Transverse colon (tissue), 4 donors: ENCODE data around the gene CANX. TPM values are rescaled to one million over a fixed set of nuclear protein-coding genes. Genes with fewer than 3 reads are reported as not detected.
"Not testable (repeated sequence)": the region's sequence is repeated elsewhere in the genome, so short reads cannot be mapped to it uniquely, and the experiment has no call there.

Source experiments
- DNase-seq: peaks from one replicate; pipeline ENCODE4 v3.0.0-alpha.2; 2019
- H3K27ac ChIP-seq, 4 donors: fragments of 200-600 bp; sonication (generic); 2 replicates each; pipeline ENCODE4 v1.5.1; 2016 to 2018; ENCODE audit warnings: inconsistent platforms in 4 of 4
- H3K27me3 ChIP-seq: fragments of 200-600 bp; sonication (generic); 2 replicates; pipeline ENCODE4 v1.5.1; 2017; ENCODE audit warnings: inconsistent platforms
- H3K36me3 ChIP-seq, 4 donors: fragments of 200-600 bp; sonication (generic); 2 replicates each; pipeline ENCODE4 v1.5.1; 2017 to 2019; ENCODE audit warnings: inconsistent platforms in 4 of 4
- H3K4me1 ChIP-seq, 4 donors: fragments of 200-600 bp; sonication (generic); 2 replicates each; pipeline ENCODE4 v1.5.1; 2017 to 2020; ENCODE audit warnings: inconsistent platforms in 4 of 4
- H3K4me3 ChIP-seq, 4 donors: fragments of 200-600 bp; sonication (generic); 1 replicate in 1 of 4; 2 replicates in 3 of 4; pipeline versions ENCODE4 v1.5.1 to v1.6.1; 2017 to 2019; ENCODE audit warnings: inconsistent platforms in 4 of 4
- H3K9me3 ChIP-seq, 2 donors: fragments of 200-600 bp; sonication (generic); 2 replicates each; pipeline ENCODE4 v1.5.1; 2017 to 2019; ENCODE audit warnings: inconsistent platforms in 2 of 2
- POLR2A ChIP-seq: fragments of 450-650 bp; IDR thresholded peaks from one replicate; pipeline ENCODE4 v1.6.1; 2016; ENCODE audit warnings: antibody characterized with exemption, mild to moderate bottlenecking, moderate library complexity
- POLR2AphosphoS5 ChIP-seq, 3 donors: sonication (generic); formaldehyde crosslinking; IDR thresholded peaks; one replicate each; pipeline ENCODE4 v1.6.1; 2016; ENCODE audit warnings: antibody characterized with exemption in 3 of 3
- WGBS, 2 donors: methylation state at CpG; one replicate each; pipeline ENCODE4 v1.1.5; 2018; ENCODE audit warnings: low coverage in 1 of 2; 5-methylcytosine and 5-hydroxymethylcytosine counted together
- in situ Hi-C, 4 donors: fragments of 200-750 bp; cut with MboI; loops; one replicate each; pipeline versions ENCODE4 v1.15.0 to v1.15.1; 2017; ENCODE audit warnings: low sequenced_read_pairs in 3 of 4, low pct_ligation_motif_present in 1 of 4, low pct_unique_long_range_greater_than_20kb in 1 of 4
- intact Hi-C: fragments of 100-400 bp; cut with DNase I; formaldehyde crosslinking; loops from one replicate; pipeline ENCODE4 v1.15.1; 2023; ENCODE audit warnings: low total_unique reads
- total RNA-seq, 4 donors: library from RNA; depleted of rRNA; stranded (reverse); fragments of >200 nt; gene quantifications; one replicate each; pipeline ENCODE4 v1.1.0, GENCODE V29; 2016
- TF ChIP-seq, protein P1 (sequence below), 5 experiments: fragments of 200-600 bp in 3 of 5; fragments of 450-650 bp in 2 of 5; sonication (generic) in 3 of 5; IDR thresholded peaks; 1 replicate in 2 of 5; 2 replicates in 3 of 5; pipeline ENCODE4 v1.5.1; 2016 to 2017; ENCODE audit warnings: antibody characterized with exemption in 5 of 5, inconsistent platforms in 3 of 5, mild to moderate bottlenecking in 2 of 5, moderate library complexity in 1 of 5

Gene CANX, protein sequence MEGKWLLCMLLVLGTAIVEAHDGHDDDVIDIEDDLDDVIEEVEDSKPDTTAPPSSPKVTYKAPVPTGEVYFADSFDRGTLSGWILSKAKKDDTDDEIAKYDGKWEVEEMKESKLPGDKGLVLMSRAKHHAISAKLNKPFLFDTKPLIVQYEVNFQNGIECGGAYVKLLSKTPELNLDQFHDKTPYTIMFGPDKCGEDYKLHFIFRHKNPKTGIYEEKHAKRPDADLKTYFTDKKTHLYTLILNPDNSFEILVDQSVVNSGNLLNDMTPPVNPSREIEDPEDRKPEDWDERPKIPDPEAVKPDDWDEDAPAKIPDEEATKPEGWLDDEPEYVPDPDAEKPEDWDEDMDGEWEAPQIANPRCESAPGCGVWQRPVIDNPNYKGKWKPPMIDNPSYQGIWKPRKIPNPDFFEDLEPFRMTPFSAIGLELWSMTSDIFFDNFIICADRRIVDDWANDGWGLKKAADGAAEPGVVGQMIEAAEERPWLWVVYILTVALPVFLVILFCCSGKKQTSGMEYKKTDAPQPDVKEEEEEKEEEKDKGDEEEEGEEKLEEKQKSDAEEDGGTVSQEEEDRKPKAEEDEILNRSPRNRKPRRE
- total RNA-seq: 100 to 1,000 TPM; 124 to 398 (median 270) TPM

DNA sequence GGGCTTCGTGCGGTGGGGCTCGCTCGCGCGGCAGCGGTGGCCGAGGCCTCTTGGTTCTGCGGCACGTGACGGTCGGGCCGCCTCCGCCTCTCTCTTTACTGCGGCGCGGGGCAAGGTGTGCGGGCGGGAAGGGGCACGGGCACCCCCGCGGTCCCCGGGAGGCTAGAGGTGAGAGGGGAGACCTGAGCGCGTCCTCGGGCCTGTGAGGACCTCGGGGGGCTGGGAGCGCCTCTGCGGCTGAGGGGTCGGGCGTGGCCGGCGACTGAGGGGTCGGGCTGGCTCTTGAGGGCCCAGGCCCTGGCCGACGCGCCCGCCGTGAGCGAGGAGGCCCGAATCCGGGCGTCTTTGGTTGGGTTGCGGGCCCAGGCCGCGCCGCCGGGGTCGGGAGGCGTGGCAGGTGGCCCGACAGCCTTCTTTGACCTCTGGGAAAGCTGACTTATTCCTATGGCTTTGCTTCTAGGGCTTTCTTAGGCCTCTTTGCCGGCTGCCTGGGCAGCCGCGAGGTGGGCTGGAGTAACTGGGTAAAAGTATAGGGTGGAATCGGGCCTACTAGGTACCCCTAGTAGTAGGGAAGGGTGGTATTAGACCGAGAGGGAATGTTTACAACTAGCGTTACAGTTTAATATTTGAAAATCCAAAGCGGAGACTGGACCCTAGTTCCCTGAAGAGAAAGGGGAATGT is at the start of gene CANX:
Gene CANX, plus strand, starts transcription at position 33 of the 681 bp plus-strand sequence. CDS start 6,715 bp downstream, outside the sequence.
- intact Hi-C loops (no loop called here), in situ Hi-C loops (no loop called here)
- Histone ChIP-seq H3K36me3 (no peaks in the 10 kb centered on the region), H3K27me3 (no peaks in the 10 kb centered on the region), H3K9me3 (no peaks in the 10 kb centered on the region), H3K4me1 (peaks cover 17 to 42% (median 39%) of the 10 kb centered on the region in 4 donors), H3K27ac (peak within 1 kb of the TSS; percentile 98 to 100 (median 99)), H3K4me3 (peak within 1 kb of the TSS; percentile 83 to 100 (median 94))
- 0% methylated on average over 20 of the region's 58 CpGs; no CpG with 5 or more reads in 1 of the 2 donors for WGBS, 2 donors
- peak; percentile 87 for TF ChIP-seq POLR2A
- peak; percentile 92 to 97 (median 95) for TF ChIP-seq POLR2AphosphoS5 (IDR thresholded peaks at IDR 0.05)
- TF ChIP-seq, protein P1, sequence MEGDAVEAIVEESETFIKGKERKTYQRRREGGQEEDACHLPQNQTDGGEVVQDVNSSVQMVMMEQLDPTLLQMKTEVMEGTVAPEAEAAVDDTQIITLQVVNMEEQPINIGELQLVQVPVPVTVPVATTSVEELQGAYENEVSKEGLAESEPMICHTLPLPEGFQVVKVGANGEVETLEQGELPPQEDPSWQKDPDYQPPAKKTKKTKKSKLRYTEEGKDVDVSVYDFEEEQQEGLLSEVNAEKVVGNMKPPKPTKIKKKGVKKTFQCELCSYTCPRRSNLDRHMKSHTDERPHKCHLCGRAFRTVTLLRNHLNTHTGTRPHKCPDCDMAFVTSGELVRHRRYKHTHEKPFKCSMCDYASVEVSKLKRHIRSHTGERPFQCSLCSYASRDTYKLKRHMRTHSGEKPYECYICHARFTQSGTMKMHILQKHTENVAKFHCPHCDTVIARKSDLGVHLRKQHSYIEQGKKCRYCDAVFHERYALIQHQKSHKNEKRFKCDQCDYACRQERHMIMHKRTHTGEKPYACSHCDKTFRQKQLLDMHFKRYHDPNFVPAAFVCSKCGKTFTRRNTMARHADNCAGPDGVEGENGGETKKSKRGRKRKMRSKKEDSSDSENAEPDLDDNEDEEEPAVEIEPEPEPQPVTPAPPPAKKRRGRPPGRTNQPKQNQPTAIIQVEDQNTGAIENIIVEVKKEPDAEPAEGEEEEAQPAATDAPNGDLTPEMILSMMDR (IDR thresholded peaks at IDR 0.05): no peak
- no peak for DNase-seq

DNA sequence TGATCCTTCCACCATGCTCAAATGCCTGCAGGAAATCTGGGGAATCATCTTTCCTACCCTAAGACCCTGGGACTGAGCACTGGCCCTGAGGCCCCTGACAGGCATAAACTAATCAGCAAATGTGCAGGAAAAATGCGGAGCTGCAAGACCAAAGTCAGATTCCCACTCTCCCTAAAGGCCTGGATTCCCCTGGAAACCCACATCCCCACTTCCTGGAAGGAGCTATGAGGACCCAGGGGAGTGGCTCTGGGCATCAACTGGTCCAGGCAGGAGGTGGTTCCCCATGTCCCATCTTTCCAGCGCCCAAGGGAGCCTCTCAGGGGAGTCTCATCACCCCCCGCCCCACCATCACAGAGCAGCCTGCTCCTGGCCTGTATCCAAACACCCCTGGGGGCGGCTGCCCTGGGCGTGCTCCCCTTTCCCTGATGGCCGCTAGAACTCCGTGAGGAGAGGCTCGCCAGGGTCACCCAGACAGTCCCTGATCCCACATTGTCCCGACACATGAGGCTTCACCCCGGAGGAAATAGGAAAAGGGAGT is 49.5 kb upstream of the CANX start:
- H3K27me3 ChIP-seq, H3K36me3 ChIP-seq, in situ Hi-C loops, DNase-seq, H3K4me3 ChIP-seq, H3K27ac ChIP-seq, H3K9me3 ChIP-seq, intact Hi-C loops, H3K4me1 ChIP-seq: not testable (repeated sequence)
- 84% methylated on average over 10 of the region's 10 CpGs; no CpG with 5 or more reads in 1 of the 2 donors for WGBS, 2 donors

DNA sequence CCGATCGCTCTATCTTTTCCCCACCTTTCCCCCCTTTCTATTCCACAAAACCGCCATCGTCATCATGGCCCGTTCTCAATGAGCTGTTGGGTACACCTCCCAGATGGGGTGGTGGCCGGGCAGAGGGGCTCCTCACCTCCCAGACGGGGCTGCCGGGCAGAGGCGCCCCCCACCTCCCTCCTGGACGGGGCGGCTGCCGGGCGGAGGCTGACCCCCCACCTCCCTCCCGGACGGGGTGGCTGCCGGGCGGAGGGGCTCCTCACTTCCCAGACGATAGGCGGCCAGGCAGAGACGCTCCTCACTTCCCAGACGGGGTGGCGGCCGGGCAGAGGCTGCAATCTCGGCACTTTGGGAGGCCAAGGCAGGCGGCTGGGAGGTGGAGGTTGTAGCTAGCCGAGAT is 48.5 kb upstream of the CANX start:
- intact Hi-C loops, H3K9me3 ChIP-seq, in situ Hi-C loops, DNase-seq, H3K4me3 ChIP-seq, H3K4me1 ChIP-seq, H3K36me3 ChIP-seq, H3K27ac ChIP-seq, H3K27me3 ChIP-seq: not testable (repeated sequence)
- WGBS, 2 donors: 89 to 100% methylated on average over 2 to 20 of the region's 26 CpGs

DNA sequence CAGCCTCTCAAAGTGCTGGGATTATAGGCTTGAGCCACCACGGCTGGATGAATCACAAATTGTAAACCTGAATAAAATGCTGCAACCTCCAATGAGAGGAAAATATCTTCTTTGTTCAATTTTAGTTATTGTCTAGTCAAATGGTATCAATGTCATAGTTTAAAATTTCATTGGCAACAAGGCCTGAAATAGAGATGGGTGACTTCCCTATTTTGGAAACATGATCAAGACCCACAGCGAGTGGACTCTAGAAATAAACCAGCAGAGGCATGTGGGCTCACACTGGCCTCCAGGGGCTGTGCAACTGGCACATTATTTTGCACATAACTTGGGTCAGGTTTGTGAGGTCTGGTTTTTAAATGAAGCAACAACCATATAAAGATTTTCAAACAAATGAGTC is 45.6 kb upstream of the CANX start:
- H3K4me3 ChIP-seq, H3K27ac ChIP-seq, DNase-seq, H3K27me3 ChIP-seq, H3K36me3 ChIP-seq, H3K4me1 ChIP-seq, H3K9me3 ChIP-seq, intact Hi-C loops, in situ Hi-C loops: not testable (repeated sequence)
- WGBS, 2 donors: 54% methylated on average over 2 of the region's 2 CpGs; no CpG with 5 or more reads in 1 of the 2 donors

DNA sequence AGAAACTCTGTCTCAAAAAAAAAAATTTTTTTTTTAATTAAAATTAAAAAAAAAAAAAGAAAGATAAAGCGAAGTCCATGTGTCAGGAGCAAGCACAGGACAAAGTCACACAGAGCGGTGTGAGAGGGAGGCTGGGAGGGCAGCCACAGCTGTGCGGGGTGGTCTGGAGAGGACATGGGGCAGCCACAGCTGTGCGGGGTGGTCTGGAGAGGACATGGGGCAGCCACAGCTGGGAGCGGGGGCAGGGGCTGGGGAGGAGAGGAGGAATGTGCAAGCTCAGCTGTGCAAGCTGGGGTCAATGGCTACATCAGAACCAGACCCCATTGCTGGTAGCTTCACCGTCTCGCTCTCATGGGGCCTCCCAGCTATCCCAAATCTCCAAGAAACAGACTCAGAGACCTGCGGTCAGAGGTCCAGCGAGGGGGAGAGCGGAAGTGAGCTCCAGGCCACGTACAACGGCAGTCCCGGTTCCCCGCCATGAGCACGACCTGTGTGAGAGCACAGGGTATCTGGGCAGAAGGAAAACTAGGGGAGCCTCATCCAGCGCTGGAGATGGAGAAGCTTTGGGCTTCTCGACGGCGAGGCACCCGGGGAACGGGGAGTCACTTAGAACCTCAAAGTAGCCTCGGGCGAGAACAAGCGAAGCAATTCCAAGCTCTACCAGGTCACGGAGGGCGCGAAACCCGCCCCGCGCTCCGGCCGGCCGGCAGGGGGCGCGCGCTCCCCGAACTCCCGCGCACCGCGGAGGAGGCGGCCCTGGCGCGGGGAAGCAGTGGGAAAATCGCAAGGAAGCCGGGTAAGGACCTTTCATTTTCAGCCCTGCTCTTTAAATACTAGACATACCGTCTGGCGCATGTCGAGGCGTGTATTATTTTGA is 41.2 kb upstream of the CANX start:
- peak; percentile 33 for DNase-seq
- WGBS, 2 donors: 21 to 83% methylated on average over 1 to 16 of the region's 50 CpGs
- H3K4me1 ChIP-seq, H3K27me3 ChIP-seq, in situ Hi-C loops, intact Hi-C loops, H3K36me3 ChIP-seq, H3K9me3 ChIP-seq: not testable (repeated sequence)
- peak overlapping the region in 1 of 4 donors; percentile 20 for H3K4me3 ChIP-seq
- peak overlapping the region in 2 of 4 donors; percentile 53 to 69 for H3K27ac ChIP-seq

DNA sequence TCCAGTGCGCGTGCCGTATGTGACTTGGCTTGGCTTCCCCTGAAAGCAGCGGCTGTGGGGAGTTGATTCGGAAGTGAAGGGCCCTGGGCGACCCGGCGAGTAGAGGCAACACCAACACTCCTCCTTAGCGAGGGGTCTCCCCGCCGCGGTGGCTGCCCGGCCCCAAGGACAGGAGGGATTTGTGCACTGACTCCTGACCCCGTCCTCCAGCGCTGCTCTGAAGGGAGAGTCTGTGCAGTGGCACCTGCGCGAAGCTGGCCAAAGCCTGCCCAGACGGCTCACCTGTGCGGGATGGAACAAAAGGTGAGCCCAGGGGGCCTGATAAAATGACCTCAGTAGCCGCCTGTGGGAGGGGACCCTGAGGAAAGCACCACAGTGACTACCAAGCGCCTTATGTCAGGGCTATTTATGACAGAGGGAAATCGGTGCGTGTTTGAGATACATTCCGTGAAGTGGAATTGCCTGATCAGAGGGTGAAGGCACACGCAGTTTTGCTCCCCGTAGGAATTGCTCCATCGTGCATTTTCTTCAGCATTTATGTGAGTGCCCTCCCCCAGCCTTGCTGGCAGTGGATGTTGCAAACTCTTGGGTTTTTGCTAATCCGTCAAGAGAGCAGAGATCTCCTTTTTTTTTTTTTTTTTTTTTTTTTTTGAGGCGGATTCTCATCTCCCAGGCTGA is 40.4 kb upstream of the CANX start:
- intact Hi-C loops, H3K36me3 ChIP-seq, in situ Hi-C loops, H3K4me1 ChIP-seq, H3K9me3 ChIP-seq, H3K27me3 ChIP-seq: not testable (repeated sequence)
- H3K4me3 ChIP-seq: peak overlapping the region; percentile 6 to 49 (median 43)
- 2% methylated on average over 8 to 9 of the region's 29 CpGs for WGBS, 2 donors
- DNase-seq: peak; percentile 9
- peak overlapping the region; percentile 55 to 83 (median 72) for H3K27ac ChIP-seq

DNA sequence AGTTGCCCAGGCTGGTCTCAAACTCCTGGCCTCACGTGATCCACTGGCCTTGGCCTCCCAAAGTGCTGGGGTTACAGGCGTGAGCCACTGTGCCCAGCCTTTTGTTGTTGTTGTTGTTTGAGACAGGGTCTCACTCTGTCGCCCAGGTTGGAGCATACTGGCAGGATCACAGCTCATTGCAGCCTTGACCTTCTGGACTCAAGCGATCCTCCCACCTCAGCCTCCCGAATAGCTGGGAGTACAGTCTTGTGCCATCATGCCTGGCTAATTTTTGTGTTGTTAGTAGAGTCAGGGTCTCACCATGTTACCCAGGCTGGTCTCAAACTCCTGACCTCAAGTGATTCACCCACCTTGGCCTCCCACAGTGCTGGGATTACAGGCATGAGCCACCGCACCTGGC is 37.1 kb upstream of the CANX start:
- H3K27me3 ChIP-seq, DNase-seq, H3K4me1 ChIP-seq, H3K9me3 ChIP-seq, in situ Hi-C loops, H3K4me3 ChIP-seq, H3K36me3 ChIP-seq, H3K27ac ChIP-seq, intact Hi-C loops: not testable (repeated sequence)
- WGBS, 2 donors: 91 to 100% methylated on average over 1 to 6 of the region's 6 CpGs
